GM18868 (cell line): ENCODE measurements around the gene IL6ST.

Experiments used
- ATAC-seq: cut with Tn5 transposase; IDR thresholded peaks from one replicate; pipeline ENCODE4 v1.9.1; 2021; ENCODE audit warnings: mild to moderate bottlenecking, moderate library complexity; ENCODE audit not compliant: unreplicated experiment

The IL6ST gene

DNA sequence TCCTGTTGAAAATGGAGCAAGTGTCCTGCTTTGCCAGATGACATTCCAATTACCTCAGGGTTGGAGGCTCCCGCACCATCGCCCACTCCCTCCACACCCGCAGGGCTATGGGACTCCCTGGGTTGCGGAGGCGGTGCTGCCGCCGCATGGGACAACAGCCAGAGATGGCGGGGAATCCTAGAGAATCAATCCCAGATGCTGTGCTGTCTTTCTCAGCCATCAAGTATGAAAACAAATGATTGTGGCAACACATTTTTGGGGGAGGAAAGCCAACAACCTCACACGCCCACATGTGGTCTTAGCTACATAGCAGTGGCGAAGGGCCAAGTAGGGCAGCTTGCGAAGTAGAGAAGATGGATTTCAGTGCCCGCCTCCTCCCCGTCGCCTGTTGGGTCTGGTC, 96.9 kb downstream of the IL6ST start:
- ATAC-seq = no peak

GRCh38 chr5:55897206-55897894, 97.4 kb downstream of the IL6ST start:
- ATAC-seq = no peak

GRCh38 chr5:55896663-55897062, 98.1 kb downstream of the IL6ST start:
- no peak for ATAC-seq

GRCh38 chr5:55896238-55896637, 98.5 kb downstream of the IL6ST start:
- no peak for ATAC-seq

GRCh38 chr5:55895346-55895745, 99.4 kb downstream of the IL6ST start:
- no peak for ATAC-seq

DNA sequence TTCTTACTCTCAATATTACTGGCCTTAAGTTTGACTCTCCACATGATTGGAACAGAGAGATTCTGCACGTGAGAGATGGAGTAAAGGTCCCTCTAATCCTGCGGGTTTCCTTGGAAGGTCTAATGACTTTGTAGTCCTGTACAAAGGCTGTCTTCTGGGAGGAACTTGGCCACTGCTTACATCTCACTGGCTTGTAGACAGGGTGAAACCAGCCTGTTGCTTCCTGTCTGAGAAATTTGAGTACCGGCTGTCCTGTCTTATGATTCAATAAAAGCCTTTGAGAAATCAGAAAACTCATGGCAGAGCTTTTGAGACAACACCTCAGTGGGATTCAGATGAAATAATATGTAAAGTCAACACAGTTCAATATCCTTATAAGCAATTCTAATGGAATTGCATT, 100.6 kb downstream of the IL6ST start:
- ATAC-seq = no peak

GRCh38 chr5:55892479-55892878, 102.3 kb downstream of the IL6ST start:
- ATAC-seq = no peak

- ATAC-seq = no peak
Measured at GRCh38 chr5:55888205-55888604, 106.6 kb downstream of the IL6ST start.

DNA sequence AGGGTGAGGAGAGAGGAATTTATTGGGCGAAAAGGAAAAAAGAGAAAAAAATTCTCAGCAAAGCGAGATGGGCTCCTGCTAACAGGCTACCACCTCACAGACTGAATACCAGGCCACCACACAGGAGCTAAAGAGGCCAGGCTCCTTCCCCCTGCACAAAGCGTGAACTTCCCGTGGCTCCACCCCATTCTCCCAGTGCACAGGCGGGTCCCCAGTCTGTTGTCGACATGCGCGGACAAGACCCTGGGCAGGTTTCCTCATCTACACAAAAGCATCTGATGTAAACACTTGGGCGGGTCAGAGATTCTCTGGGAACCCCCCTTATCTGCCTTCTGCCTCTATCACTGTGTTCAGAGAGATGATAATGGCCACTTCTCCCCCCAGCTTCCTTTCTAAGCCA, 109.4 kb downstream of the IL6ST start:
- no peak for ATAC-seq
